Measurements from ENCODE around the gene UGT1A4. TPM values are rescaled to one million over a fixed set of nuclear protein-coding genes. Genes with fewer than 3 reads are reported as not detected.

Gene UGT1A4
- total RNA-seq, 1 donor from 2014 or later: not detected

DNA sequence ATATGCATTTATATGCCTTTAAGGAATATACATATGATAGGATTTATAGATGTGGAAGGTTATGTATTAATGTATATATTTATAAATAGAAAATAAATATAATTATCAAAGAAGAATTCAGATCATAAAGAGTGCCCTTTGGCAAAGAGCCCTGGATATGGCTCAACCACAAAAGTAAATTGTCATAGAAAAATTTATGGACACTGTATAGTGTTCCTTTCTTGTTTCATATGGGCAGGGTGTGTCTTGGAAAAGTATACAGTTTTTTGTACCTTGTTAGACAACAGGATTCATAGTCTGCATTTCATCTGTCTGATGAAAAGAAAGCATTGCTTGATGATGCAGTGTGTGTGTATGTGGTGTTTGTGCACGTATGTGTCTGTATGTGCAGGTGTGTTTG lies 33.9 kb upstream of the UGT1A4 start:
- TF ChIP-seq, protein P1, sequence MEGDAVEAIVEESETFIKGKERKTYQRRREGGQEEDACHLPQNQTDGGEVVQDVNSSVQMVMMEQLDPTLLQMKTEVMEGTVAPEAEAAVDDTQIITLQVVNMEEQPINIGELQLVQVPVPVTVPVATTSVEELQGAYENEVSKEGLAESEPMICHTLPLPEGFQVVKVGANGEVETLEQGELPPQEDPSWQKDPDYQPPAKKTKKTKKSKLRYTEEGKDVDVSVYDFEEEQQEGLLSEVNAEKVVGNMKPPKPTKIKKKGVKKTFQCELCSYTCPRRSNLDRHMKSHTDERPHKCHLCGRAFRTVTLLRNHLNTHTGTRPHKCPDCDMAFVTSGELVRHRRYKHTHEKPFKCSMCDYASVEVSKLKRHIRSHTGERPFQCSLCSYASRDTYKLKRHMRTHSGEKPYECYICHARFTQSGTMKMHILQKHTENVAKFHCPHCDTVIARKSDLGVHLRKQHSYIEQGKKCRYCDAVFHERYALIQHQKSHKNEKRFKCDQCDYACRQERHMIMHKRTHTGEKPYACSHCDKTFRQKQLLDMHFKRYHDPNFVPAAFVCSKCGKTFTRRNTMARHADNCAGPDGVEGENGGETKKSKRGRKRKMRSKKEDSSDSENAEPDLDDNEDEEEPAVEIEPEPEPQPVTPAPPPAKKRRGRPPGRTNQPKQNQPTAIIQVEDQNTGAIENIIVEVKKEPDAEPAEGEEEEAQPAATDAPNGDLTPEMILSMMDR (IDR thresholded peaks at IDR 0.05): no peak
- no peaks in the 10 kb centered on the region for H3K36me3 ChIP-seq
- no peak overlapping the region for H3K4me3 ChIP-seq
- no peaks in the 10 kb centered on the region for H3K4me1 ChIP-seq
- H3K9me3 ChIP-seq: no peaks in the 10 kb centered on the region
- no peak for DNase-seq
- ATAC-seq: no peak
- intact Hi-C loops (cut with DNase I): no loop called here
- H3K27ac ChIP-seq: no peak overlapping the region
- H3K27me3 ChIP-seq: no peaks in the 10 kb centered on the region

DNA sequence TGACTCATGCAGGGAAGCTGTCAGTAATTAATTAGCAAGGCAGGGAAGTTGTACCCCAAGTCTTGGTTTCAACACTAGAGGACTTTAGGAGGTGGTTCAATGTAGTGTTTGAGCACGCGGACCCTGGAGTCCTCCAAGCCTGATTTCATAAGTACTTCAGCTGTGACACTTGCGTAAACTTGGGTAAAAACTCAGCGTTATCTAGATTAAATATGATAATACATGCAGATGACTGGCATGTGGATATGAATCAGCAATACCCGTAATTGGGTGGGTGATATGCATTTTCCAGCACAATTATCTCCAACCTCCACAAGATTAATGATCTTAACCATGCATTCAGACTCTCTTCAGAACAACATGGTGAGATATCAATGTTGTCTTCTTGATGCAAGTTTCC lies 31.6 kb upstream of the UGT1A4 start:
- ATAC-seq: no peak
- H3K9me3 ChIP-seq: no peaks in the 10 kb centered on the region
- no peak overlapping the region for H3K4me3 ChIP-seq
- H3K27ac ChIP-seq: no peak overlapping the region
- no peaks in the 10 kb centered on the region for H3K4me1 ChIP-seq
- intact Hi-C loops (cut with DNase I): no loop called here
- no peaks in the 10 kb centered on the region for H3K27me3 ChIP-seq
- H3K36me3 ChIP-seq: no peaks in the 10 kb centered on the region
- TF ChIP-seq, protein P1 (IDR thresholded peaks at IDR 0.05): no peak
- no peak for DNase-seq

DNA sequence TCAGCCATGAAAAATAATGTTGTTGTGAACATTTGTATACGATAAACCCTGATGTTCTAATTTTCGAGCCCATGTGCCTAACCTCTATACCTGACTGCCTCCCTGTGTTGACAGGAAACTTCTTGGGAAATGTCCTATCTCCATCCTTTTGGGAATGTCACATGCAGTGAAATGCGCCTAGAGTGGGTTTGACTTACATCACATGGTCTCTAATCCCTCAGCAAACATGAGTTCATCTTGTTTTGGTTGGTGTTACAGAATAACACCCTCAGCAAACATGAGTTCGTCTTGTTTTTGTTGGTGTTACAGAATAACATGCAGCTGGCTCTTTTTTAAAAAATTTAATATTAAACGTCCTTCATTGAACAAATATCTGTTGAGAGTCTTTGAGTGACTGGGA lies 30.2 kb upstream of the UGT1A4 start:
- Histone ChIP-seq H3K4me3 (no peak overlapping the region), H3K9me3 (no peaks in the 10 kb centered on the region), H3K36me3 (no peaks in the 10 kb centered on the region), H3K27ac (no peak overlapping the region), H3K4me1 (no peaks in the 10 kb centered on the region), H3K27me3 (no peaks in the 10 kb centered on the region)
- DNase-seq (no peak), ATAC-seq (no peak)
- intact Hi-C loops (cut with DNase I): no loop called here
- TF ChIP-seq, protein P1 (IDR thresholded peaks at IDR 0.05): no peak

DNA sequence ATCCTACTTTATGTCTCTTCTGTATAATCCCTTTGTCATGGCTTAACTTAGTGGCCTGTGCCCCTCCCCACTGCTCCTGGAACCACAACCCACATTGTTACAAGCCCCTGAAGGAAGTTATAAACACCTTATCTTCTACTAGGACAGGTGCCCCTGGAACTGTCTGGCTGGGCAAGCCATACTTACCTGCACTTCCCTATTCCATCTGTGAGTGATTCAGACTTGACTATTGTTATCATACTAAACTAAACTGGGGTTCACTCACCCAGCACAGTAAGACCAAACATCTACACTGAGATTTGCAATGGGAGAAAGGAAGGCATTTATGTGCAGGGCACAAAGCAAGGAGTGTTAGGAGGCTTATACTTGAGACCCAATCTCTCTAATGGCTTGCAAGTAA lies 29.5 kb upstream of the UGT1A4 start:
- intact Hi-C loops (cut with DNase I): no loop called here
- DNase-seq: no peak
- no peak for ATAC-seq

DNA sequence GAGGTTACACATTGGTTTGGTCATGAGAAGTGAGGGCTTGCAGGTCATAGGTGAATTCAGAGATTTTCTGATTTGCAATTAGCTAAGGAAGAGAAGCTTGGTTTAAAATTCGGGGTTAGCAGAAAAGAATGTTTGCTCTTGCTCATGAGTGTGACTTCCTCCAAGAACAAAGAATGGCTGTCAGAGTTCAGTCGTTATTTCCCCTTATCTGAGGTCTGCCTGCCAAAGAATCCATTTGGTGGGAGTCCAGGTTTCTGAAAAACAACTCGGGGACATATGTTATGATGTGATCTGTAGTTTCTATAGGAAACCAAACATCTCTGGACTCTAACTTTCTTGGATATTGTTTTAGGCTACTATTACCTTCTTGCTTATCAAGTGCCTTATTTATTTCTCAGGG lies 29.0 kb upstream of the UGT1A4 start:
- Histone ChIP-seq H3K36me3 (no peaks in the 10 kb centered on the region), H3K4me3 (no peak overlapping the region), H3K4me1 (no peaks in the 10 kb centered on the region), H3K9me3 (no peaks in the 10 kb centered on the region), H3K27ac (no peak overlapping the region), H3K27me3 (no peaks in the 10 kb centered on the region)
- no peak for ATAC-seq
- intact Hi-C loops (cut with DNase I): no loop called here
- no peak for DNase-seq
- TF ChIP-seq, protein P1 (IDR thresholded peaks at IDR 0.05): no peak

More for the DNA sequence above, 29.5 kb upstream of the UGT1A4 start:
- Histone ChIP-seq H3K4me3 (no peak overlapping the region), H3K27ac (no peak overlapping the region), H3K27me3 (no peaks in the 10 kb centered on the region), H3K36me3 (no peaks in the 10 kb centered on the region), H3K9me3 (no peaks in the 10 kb centered on the region), H3K4me1 (no peaks in the 10 kb centered on the region)
- TF ChIP-seq, protein P1 (IDR thresholded peaks at IDR 0.05): no peak

DNA sequence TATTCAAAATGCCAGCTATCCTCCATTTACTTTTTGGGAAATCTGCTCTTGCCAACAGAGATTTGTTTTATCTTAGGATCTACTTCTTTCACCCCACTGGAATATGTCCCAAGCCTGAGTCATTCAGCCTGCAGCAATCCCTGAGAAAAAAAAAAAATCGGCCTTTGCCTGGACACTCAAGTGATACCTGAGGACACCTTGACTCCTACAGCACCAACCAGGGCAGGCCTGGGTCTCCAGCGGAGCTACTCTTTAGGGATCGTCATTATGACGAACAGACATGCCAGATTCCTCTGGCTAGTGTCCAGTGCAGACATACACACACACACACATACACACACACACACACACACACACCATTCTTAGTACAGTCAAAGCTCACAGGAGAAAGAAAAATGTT lies 28.1 kb upstream of the UGT1A4 start:
- intact Hi-C loops (cut with DNase I): no loop called here
- ATAC-seq: no peak
- Histone ChIP-seq H3K27me3 (no peaks in the 10 kb centered on the region), H3K27ac (no peak overlapping the region), H3K4me1 (no peaks in the 10 kb centered on the region), H3K36me3 (no peaks in the 10 kb centered on the region), H3K4me3 (no peak overlapping the region), H3K9me3 (no peaks in the 10 kb centered on the region)
- no peak for DNase-seq
- TF ChIP-seq, protein P1 (IDR thresholded peaks at IDR 0.05): no peak

Measured in upper lobe of right lung (tissue), 1 donor.